Measurements from ENCODE around the gene C2CD4B.

The C2CD4B gene

GRCh38 chr15:62147149-62147548 is 17.9 kb downstream of the C2CD4B start:
- DNase-seq: no peak

- DNase-seq: no peak
Observed at GRCh38 chr15:62145015-62145735, 19.9 kb downstream of the C2CD4B start.

DNA sequence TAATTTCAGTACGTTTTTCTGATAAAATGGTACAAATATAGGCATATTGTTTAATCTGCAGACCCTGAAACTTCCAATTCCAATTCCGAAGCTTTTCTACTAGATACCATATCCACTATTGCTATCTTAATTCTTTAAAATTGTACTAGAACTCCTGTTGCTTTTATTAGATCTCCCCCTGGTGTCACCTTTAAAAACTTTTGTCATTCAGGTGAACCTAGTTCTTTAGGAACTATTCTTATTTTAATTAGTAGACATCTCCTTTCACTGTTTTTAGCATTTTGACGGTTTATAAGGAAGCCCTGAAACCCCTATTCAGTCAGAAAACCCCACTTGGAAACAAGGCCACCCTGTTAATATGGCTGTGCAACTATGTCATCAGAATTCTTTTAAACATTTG is 22.3 kb downstream of the C2CD4B start:
- no peak for DNase-seq

DNA sequence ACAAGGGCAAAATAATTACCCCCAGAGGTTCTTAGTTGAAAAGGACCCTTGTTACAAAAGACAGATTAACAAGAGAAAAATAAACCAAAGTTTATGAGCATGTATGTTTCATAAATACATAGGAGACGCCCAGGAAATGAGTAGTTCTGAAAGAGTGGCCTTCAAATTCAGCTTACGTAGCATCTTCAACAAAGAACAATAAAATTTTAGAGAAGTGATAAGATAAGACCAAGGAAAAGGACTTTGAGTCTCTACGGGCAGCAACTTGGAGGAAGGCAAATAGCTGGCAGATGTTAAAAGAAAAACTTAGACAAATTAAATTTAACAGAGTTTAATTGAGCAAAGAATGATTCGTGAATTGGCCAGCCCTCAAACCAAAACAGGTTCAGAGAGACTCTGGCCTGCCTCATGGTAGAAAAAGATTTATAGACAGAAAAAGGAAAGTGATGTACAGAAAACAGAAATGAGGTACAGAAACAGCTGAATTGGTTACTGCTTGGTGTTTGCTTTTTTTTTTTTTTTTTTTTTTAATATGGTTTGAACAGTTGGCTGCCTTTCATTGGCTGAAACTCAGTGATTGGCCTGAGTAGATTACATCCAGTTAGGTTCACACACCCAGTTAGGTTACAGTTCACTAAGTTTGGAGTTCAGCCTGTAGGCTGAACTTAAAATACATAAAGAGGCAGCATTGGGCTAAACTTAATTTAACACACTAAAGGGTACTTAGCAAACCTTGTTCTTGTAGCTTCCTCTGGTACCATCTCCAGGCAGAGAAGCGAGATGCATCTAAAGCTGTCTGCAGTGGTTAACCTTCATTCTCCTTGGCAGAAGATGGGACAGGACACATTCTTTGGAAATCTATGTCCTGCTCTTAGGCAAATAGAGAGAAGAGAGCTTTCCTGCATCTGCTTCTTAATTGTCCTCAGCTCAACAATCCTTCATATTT is 23.2 kb downstream of the C2CD4B start:
- DNase-seq: no peak

- no peak for DNase-seq
Observed at GRCh38 chr15:62141200-62141599, 23.9 kb downstream of the C2CD4B start.

- no peak for DNase-seq
Observed at GRCh38 chr15:62138124-62138523, 27.0 kb downstream of the C2CD4B start.

- no peak for DNase-seq
Observed at GRCh38 chr15:62136911-62137865, 27.9 kb downstream of the C2CD4B start.

- no peak for DNase-seq
Observed at GRCh38 chr15:62135532-62136134, 29.5 kb downstream of the C2CD4B start.

- no peak for DNase-seq
Observed at GRCh38 chr15:62133141-62133540, 31.9 kb downstream of the C2CD4B start.

DNA sequence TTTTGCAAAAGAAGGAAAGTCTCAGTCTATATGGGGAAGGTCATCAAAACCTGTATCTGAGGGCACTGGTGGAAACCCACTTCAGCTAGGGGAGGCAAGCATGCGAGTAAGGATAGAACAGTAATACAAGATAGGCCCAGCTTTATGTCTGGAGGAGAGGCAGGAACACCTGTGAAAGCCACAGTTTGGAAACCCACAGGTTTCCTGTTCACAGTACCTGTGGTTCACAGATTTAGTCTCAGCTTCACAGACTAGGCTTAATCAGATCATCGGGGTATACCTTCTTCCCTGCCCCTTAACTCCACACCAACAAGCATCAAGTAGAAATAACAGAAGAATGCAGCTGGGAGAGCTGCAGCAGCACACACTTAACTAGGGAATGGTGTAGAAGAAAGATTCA is 36.2 kb downstream of the C2CD4B start:
- DNase-seq: no peak

- no peak for DNase-seq
Observed at GRCh38 chr15:62126364-62126763, 38.7 kb downstream of the C2CD4B start.

GRCh38 chr15:62125773-62126172 is 39.3 kb downstream of the C2CD4B start:
- no peak for DNase-seq

- no peak for DNase-seq
Observed at GRCh38 chr15:62124973-62125303, 40.1 kb downstream of the C2CD4B start.

GRCh38 chr15:62124176-62124972 is 40.7 kb downstream of the C2CD4B start:
- no peak for DNase-seq

DNA sequence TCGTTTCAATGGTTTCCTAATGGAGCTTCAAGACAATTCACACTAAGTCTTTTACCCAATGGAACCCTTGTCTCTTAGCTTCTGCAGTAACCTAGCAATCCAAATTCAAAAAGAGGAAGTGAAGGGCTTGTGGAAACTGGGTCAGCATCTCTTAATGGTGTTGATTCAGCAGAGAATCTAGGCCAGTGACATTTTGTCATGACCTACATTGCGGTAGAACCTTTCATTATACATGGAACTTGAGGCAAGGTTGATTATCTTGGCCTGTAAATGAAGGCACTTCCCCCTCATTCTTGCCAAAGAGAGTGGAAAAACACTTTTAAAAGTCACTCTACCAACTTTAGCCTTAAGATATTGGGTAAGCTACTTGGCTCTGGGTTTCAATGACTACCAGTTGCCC is 42.8 kb downstream of the C2CD4B start:
- no peak for DNase-seq

DNA sequence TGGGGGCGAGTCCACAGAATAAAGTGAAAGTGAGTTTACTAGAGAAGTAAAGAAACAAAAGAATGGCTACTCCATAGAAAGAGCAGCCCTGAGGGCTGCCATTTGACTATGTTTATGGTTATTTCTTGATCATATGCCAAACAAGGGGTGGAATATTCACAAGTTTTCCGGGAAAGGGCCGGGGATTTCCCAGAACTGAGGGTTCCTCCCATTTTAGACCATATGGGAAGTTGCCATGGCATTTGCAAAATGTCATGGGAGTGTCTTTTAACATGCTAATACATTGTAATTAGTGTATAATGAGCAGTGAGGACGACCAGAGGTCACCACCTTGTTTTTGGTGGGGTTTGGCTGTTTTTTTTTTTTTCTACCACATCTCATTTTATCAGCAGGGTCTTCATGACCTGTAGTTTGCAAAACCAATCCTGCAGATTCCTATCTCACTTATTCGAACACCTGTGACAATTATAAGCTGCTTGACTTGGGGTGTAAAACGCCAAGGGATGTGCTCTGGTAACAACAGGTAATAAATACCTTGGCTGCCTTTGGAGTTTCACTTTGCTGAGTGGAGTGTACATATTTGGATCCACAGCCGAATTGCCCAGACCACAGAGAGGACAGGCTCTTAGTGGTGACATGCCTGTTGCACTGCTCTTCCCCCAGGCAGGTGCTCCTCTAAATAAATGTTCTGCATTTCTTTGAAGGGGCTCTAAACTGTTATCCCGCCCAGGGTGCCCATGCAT is 43.6 kb downstream of the C2CD4B start:
- no peak for DNase-seq

GRCh38 chr15:62120776-62121175 is 44.3 kb downstream of the C2CD4B start:
- no peak for DNase-seq

DNA sequence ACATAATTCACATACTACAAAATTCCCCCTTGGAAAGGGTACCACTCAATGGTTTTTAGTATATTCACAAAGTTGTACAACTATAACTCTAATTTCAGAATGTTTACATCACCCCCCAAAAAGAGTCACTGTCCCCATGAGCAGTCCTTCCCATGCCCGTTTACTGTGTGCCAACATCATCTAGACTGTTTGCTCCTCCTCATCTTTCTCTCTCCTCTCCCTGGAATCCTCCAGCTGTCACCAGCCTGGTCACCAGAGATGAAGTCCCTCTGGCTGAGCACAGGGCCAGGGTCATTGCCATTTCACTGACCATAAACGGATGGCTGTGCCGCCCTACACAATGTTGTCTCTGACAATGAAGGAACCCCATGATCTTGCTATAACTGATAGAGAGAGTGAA is 45.2 kb downstream of the C2CD4B start:
- no peak for DNase-seq

DNA sequence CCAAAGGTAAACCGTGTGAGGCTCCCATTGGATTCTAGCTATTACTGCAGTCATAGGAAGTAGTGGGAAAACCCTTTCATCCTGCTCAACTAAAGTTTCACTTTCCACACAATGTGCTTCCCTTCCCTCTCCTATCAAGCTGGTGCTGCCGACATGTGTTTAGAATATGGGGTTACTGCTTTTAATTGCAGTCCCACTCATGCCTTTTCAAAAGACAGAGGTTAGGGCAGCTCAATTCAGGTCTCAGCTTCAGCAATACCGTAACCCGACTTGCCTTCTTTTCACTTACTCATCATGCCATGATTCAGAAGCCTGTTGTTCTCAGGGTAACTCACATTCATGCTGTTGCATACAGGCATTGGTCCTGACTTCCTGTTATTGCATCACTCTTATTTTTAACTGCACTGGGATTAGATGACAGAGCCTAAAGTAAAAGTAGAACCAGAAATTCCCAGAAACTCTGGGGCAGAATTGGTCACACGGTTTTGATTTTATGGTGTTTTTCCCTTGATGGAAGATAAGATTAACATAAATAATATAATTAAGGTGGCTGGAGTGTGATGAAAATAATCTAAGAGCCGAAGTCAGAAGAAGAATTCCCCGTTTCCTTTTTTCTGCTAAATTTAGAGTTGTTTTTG is 45.7 kb downstream of the C2CD4B start:
- DNase-seq: peak in 1 of 2 donors; percentile 70

GRCh38 chr15:62118520-62119226 is 46.4 kb downstream of the C2CD4B start:
- DNase-seq: no peak

Data from bone marrow (tissue), 2 donors.